SKM-1 (cell line): ENCODE results near the gene LDLR.
"Not testable (repeated sequence)": the region's sequence is repeated elsewhere in the genome, so short reads cannot be mapped to it uniquely, and the experiment has no call there.

Experiments
- DNase-seq: peaks from one replicate; lab custom pipeline; 2025; ENCODE audit not compliant: unreplicated experiment; lab: John Stamatoyannopoulos, UW

Gene LDLR

DNA sequence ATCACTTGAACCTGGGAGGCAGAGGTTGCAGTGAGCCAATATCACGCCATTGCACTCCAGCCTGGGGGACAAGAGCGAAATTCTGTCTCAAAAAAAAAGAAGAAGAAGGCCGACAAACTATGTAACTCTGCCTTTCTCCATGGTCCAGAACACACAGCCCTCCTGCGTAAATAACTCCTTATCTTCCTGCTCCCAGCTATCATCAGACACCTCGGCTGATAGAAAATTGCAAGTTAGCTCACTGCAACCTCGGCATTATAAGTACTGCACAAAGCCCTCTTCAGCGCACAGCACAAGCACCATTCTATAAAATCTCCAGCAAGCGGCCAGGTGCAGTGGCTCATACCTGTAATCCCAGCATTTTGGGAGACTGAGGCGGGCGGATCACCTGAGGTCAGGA lies 14.4 kb downstream of the LDLR start:
- DNase-seq: not testable (repeated sequence)

DNA sequence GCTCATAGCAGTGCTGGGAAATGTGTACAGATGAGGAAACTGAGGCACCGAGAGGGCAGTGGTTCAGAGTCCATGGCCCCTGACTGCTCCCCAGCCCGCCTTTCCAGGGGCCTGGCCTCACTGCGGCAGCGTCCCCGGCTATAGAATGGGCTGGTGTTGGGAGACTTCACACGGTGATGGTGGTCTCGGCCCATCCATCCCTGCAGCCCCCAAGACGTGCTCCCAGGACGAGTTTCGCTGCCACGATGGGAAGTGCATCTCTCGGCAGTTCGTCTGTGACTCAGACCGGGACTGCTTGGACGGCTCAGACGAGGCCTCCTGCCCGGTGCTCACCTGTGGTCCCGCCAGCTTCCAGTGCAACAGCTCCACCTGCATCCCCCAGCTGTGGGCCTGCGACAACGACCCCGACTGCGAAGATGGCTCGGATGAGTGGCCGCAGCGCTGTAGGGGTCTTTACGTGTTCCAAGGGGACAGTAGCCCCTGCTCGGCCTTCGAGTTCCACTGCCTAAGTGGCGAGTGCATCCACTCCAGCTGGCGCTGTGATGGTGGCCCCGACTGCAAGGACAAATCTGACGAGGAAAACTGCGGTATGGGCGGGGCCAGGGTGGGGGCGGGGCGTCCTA lies 15.9 kb downstream of the LDLR start:
- DNase-seq: no peak

DNA sequence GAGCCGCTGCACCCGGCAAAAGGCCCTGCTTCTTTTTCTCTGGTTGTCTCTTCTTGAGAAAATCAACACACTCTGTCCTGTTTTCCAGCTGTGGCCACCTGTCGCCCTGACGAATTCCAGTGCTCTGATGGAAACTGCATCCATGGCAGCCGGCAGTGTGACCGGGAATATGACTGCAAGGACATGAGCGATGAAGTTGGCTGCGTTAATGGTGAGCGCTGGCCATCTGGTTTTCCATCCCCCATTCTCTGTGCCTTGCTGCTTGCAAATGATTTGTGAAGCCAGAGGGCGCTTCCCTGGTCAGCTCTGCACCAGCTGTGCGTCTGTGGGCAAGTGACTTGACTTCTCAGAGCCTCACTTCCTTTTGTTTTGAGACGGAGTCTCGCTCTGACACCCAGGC lies 17.2 kb downstream of the LDLR start:
- no peak for DNase-seq

DNA sequence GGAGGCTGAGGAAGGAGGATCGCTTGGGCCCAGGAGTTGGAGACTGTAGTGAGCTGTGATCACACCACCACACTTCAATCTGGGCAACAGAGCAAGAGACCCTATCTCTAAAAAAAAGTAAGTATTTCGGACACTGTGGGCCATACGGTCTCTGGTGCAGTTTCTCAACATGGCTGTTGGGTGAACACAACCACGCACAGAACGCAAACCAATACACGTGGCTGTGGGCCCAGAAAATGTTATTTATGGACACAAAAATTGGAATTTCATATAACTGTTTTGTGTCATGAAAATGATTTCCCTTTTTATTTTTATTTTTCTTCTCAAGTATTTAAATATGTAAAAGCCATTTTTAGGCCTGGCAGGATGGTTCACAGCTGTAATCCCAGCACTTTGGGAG lies 19.5 kb downstream of the LDLR start:
- no peak for DNase-seq

DNA sequence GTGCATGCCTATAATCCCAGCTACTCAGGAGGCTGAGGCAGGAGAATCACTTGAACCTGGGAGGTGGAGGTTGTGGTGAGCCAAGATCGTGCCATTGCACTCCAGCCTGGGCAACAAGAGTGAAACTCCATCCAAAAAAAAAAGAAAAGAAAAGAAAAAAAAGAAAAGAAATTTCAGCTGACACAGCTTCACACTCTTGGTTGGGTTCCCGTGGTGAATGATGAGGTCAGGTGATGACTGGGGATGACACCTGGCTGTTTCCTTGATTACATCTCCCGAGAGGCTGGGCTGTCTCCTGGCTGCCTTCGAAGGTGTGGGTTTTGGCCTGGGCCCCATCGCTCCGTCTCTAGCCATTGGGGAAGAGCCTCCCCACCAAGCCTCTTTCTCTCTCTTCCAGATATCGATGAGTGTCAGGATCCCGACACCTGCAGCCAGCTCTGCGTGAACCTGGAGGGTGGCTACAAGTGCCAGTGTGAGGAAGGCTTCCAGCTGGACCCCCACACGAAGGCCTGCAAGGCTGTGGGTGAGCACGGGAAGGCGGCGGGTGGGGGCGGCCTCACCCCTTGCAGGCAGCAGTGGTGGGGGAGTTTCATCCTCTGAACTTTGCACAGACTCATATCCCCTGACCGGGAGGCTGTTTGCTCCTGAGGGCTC lies 22.0 kb downstream of the LDLR start:
- DNase-seq: no peak

DNA sequence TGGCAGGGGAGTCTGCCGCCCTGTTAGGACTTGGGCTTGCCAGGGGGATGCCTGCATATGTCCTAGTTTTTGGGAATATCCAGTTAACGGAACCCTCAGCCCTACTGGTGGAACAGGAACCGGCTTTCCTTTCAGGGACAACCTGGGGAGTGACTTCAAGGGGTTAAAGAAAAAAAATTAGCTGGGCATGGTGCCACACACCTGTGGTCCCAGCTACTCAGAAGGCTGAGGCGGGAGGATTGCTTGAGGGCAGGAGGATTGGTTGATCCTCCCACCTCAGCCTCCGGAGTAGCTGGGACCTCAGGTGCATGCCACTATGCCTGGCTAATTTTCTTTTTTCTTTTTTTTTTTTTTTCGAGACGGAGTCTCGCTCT lies 22.5 kb downstream of the LDLR start:
- DNase-seq: no peak

DNA sequence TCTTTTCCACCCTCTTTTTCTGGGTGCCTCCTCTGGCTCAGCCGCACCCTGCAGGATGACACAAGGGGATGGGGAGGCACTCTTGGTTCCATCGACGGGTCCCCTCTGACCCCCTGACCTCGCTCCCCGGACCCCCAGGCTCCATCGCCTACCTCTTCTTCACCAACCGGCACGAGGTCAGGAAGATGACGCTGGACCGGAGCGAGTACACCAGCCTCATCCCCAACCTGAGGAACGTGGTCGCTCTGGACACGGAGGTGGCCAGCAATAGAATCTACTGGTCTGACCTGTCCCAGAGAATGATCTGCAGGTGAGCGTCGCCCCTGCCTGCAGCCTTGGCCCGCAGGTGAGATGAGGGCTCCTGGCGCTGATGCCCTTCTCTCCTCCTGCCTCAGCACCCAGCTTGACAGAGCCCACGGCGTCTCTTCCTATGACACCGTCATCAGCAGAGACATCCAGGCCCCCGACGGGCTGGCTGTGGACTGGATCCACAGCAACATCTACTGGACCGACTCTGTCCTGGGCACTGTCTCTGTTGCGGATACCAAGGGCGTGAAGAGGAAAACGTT lies 24.0 kb downstream of the LDLR start:
- no peak for DNase-seq

DNA sequence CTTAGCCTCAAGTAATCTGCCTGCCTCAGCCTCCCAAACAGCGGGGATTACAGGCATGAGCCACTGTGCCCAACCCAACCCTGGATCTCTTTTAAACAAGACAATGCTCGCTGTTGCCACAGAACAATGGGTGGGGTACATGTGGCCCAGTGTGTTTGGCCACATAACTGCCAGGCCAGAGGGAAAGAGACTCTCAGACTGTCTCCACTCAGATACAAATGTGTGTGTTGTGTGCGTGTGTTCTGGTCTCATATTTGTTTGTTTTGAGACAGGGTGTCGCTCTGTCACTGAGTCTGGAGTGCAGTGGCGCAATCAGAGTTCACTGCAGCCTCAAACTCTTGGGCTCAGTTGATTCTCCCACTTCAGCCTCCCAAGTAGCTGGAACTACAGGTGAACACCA lies 25.8 kb downstream of the LDLR start:
- no peak for DNase-seq

DNA sequence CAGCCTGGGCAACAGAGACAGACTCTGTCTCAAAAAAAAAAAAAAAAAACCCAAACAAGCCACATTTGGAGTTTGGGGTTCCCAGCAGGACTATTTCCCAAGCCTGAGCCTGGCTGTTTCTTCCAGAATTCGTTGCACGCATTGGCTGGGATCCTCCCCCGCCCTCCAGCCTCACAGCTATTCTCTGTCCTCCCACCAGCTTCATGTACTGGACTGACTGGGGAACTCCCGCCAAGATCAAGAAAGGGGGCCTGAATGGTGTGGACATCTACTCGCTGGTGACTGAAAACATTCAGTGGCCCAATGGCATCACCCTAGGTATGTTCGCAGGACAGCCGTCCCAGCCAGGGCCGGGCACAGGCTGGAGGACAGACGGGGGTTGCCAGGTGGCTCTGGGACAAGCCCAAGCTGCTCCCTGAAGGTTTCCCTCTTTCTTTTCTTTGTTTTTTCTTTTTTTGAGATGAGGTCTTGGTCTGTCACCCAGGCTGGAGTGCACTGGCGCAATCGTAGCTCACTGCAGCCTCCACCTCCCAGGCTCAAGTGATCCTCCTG lies 26.7 kb downstream of the LDLR start:
- no peak for DNase-seq

DNA sequence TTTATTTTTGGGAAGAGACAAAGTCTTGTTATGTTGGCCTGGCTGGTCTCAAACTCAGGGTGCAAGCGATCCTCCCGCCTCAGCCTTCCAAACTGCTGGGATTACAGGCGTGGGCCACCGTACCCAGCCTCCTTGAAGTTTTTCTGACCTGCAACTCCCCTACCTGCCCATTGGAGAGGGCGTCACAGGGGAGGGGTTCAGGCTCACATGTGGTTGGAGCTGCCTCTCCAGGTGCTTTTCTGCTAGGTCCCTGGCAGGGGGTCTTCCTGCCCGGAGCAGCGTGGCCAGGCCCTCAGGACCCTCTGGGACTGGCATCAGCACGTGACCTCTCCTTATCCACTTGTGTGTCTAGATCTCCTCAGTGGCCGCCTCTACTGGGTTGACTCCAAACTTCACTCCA lies 27.2 kb downstream of the LDLR start:
- no peak for DNase-seq

DNA sequence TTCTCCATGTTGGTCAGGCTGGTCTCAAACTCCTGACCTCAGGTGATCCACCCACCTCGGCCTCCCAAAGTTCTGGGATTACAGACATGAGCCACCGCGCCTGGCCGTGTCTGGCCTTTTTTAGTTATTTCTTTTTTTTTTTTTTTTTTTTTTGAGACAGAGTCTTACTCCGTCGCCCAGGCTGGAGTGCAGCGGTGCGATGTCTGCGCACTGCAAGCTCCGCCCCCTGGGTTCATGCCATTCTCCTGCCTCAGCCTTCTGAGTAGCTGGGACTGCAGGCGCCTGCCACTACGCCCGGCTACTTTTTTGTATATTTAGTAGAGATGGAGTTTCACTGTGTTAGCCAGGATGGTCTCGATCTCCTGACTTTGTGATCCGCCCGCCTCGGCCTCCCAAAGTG lies 32.7 kb downstream of the LDLR start:
- DNase-seq: not testable (repeated sequence)

DNA sequence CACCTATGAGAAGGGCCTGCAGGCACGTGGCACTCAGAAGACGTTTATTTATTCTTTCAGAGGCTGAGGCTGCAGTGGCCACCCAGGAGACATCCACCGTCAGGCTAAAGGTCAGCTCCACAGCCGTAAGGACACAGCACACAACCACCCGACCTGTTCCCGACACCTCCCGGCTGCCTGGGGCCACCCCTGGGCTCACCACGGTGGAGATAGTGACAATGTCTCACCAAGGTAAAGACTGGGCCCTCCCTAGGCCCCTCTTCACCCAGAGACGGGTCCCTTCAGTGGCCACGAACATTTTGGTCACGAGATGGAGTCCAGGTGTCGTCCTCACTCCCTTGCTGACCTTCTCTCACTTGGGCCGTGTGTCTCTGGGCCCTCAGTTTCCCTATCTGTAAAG lies 33.9 kb downstream of the LDLR start:
- no peak for DNase-seq

DNA sequence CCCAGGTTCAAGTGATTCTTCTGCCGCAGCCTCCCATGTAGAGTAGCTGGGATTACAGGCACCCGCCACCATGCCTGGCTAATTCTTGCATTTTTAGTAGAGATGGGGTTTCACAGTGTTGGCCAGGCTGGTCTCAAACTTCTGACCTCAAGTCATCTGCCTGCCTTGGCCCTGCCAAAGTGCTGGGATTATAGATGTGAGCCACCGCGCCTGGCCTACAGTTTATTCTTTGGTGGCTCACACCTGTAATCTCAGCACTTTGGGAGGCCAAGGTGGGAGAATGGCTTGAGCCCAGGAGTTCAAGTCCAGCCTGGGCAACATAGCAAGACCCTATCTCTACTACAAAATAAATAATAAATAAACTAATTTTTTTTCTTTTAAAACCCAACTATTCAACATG lies 34.9 kb downstream of the LDLR start:
- DNase-seq: not testable (repeated sequence)

DNA sequence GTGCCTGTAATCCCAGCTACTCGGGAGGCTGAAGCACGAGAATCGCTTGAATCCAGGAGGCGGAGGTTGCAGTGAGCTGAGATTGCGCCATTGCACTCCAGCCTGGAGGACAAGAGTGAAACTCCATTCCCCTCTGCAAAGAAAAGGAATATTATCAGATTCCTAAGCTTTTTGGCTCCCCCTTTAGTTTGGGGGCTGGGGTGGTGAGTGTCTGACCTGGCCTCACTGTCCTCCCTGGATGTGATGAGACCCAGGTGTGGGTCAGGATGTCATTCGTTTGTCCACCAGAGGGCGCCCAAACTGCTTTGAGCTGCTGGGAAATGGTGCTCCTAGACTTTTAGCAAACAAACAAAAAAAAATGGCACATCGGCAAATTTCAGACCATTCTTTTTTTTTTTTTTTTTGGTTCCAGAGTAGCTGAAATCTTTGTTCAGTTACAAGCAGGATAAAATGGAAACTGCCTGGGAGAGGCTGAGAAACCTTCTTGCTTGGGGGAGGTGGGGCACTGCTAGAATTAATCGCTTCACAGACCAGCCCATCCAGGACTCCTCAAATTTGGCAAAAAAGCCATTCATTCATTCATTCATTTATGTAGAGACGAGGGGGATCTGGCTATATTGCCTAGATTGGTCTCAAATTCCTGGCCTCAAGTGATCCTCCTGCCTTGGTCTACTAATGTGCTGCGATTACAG lies 36.9 kb downstream of the LDLR start:
- peak; percentile 19 for DNase-seq

DNA sequence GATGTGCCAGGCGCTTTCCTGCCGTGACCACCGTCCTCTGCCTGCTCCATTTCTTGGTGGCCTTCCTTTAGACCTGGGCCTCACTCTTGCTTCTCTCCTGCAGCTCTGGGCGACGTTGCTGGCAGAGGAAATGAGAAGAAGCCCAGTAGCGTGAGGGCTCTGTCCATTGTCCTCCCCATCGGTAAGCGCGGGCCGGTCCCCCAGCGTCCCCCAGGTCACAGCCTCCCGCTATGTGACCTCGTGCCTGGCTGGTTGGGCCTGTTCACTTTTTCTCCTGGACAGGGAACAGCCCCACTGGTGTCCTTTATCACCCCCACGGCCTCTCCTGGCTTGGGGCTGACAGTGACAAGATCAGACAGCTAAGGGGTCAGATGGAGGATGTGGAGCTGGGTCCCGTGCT lies 38.6 kb downstream of the LDLR start:
- no peak for DNase-seq

DNA sequence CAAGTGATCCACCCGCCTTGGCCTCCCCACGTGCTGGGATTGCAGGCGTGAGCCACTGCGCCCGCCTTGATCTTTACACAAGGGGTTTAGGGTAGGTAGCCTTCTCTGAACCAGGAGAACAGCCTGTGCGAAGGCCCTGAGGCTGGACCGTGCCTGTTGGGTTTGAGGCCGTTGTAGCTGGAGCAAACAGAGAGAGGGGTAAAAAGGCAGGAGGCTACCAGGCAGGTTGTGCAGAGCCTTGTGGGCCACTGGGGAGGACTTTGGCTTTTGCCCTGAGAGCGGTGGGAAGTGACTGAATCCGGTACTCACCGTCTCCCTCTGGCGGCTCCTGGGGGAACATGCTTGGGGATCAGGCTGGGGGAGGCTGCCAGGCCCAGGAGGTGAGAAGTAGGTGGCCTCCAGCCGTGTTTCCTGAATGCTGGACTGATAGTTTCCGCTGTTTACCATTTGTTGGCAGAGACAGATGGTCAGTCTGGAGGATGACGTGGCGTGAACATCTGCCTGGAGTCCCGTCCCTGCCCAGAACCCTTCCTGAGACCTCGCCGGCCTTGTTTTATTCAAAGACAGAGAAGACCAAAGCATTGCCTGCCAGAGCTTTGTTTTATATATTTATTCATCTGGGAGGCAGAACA lies 41.7 kb downstream of the LDLR start:
- peak; percentile 84 for DNase-seq

DNA sequence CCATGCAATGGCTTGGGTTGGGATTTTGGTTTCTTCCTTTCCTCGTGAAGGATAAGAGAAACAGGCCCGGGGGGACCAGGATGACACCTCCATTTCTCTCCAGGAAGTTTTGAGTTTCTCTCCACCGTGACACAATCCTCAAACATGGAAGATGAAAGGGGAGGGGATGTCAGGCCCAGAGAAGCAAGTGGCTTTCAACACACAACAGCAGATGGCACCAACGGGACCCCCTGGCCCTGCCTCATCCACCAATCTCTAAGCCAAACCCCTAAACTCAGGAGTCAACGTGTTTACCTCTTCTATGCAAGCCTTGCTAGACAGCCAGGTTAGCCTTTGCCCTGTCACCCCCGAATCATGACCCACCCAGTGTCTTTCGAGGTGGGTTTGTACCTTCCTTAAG lies 42.2 kb downstream of the LDLR start:
- DNase-seq: no peak

DNA sequence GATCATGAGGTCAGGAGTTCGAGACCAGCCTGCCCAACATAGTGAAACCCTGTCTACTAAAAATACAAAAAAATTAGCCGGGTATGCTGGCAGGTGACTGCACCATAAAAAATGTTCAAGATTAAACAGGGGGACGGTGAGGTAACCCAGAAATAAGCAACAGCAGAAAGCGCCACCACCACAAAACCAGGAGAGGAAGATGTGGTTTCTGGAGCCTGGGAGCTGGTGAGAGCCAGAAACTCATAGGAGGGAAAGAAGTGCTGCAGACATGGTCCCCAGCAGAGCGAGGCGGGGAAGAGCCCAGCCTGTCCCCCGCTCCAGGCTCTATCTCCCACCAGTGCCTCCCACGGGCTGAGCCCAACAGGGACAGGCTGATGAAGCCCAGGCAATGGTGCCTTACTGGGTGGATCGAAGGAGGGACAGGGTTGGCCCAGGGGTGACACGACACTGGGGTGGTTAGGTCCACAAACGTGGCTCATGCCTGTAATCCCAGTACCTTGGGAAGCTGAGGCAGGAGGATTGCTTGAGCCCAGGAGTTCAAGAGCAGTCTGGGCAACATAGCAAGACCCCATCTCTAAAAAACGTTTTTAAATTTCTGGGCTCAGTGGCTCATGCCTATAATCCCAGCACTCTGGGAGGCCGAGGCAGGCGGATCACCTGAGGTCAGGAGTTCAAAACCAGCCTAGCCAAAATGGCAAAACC lies 47.3 kb downstream of the LDLR start:
- no peak for DNase-seq

DNA sequence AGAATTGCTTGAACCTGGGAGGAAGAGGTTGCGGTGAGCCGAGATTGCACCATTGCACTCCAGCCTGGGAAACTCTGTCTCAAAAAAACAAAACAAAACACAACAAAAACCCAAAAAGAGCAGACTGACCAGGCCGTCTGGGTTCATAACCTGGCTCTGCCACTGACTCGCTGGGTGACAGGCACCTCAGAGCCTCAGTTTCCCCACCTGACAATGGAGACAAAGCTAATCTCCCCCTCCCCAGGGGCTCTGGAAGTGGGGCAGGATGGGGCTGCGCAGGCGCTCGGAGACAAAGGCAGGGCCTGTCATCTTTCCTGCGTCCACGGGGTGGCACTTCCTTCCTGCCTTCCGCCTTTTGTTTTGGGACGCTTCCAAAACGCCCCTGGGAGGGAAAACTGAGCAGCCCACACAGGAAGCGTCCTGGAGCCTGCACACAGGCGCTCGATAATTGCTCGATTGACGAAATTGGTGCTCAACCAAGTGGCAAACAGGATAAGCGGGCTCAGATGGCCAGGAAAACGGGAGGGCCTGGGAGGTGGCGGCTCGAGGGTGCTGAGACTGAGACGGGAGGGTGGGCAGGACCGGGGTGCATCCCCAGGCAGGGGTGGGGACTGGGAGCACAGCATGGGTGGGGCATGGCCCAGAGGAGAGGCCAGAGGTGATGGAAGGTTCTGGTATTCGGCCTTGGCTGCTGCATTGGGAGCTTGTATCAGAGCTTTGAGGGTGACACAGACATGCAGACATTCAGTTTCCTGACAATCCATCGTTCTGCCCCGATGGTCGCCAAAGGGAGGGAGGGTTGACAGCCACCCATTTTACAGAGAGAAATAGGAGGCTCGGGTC lies 48.5 kb downstream of the LDLR start:
- DNase-seq: peak; percentile 33
